Neuron (in vitro differentiated cells): ENCODE data around the gene SLC11A2.

ENCODE experiments used
- H2AFZ ChIP-seq: one replicate; pipeline ENCODE4 v1.6.1; 2013; ENCODE audit warnings: low read depth, mild to moderate bottlenecking, inconsistent platforms, low read length, moderate library complexity
- H3K27me3 ChIP-seq: one replicate; pipeline ENCODE4 v1.6.1; 2013; ENCODE audit warnings: low read length; ENCODE audit not compliant: insufficient read depth
- H3K36me3 ChIP-seq: one replicate; pipeline ENCODE4 v1.6.1; 2013; ENCODE audit warnings: low read length; ENCODE audit not compliant: insufficient read depth
- H3K4me1 ChIP-seq: one replicate; pipeline ENCODE4 v1.6.1; 2013; ENCODE audit warnings: low read length; ENCODE audit not compliant: insufficient read depth
- H3K4me3 ChIP-seq: 2 replicates; pipeline ENCODE4 v1.5.1; 2013; ENCODE audit warnings: mild to moderate bottlenecking, low read length, moderate library complexity
- H3K9me3 ChIP-seq: one replicate; pipeline ENCODE4 v1.6.1; 2013; ENCODE audit warnings: low read length

The SLC11A2 gene

DNA sequence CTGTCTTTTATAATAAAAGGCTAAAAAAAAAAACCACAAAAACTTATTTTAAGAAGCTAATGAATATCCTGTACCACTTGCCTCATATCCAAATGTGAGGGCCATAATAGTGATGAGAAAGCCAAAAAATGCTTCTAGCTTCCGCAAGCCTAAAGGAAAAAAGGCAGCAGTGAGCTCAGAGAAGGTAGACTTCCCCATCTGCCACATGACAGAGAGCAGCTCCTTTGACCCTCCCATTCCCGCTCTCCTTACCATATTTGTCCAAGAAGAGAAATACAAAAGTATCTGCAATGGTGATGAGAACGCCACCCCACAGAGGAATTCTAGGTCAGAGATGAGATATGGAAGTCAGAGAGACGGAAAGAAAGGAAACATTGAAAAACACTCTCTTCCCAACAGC lies 27.1 kb downstream of the SLC11A2 start:
- no peaks in the 10 kb centered on the region for H3K27me3 ChIP-seq
- peaks cover 51% of the 10 kb centered on the region for H3K36me3 ChIP-seq
- no peak overlapping the region for H2AFZ ChIP-seq

DNA sequence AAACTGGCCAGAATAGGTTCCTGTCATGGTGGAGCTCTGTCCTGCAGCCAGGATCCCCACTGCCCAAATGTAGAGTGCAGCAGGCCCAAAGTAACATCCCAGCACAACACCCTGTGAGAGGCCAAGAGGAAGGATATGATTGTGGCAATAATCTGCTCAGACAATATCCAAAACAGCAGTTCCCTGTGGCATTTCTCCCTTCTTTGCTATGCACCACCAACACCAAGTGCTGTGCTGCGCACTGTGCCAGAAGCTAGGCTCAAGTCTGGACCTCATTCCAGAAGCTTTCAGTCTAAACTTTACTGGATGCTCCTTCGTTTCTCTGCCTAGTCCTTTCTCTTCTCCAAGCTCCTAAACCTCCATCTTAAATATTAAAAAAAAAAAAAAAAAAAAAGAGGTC lies 33.4 kb downstream of the SLC11A2 start:
- H3K36me3 ChIP-seq, result peaks cover 71% of the 10 kb centered on the region
- H3K27me3 ChIP-seq, result no peaks in the 10 kb centered on the region
- H3K4me1 ChIP-seq, result no peaks in the 10 kb centered on the region
- H3K9me3 ChIP-seq, result no peaks in the 10 kb centered on the region
- H3K4me3 ChIP-seq, result no peak overlapping the region
- H2AFZ ChIP-seq, result no peak overlapping the region

More for the DNA sequence above, 27.1 kb downstream of the SLC11A2 start:
- H3K4me1 ChIP-seq, result no peaks in the 10 kb centered on the region
- H3K9me3 ChIP-seq, result no peaks in the 10 kb centered on the region
- no peak overlapping the region for H3K4me3 ChIP-seq

DNA sequence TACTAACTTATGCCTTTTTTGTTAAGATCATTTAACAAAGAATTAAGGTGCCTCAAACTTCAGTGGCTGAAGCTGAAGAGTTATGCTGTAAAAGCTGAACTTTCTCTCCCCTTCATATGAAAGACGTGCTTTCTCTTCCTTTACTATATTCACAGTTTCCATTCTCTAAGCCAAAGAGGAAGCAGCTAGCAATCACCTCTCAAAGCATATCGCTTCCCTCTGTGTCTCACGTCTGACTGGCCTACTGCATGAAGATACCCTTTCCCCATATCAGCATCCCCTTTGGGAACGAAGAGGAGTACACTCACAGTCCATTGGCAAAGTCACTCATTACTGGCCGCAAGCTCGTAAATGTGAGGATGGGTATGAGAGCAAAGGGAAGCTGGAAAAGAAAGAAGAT lies 34.9 kb downstream of the SLC11A2 start:
- no peaks in the 10 kb centered on the region for H3K4me1 ChIP-seq
- no peaks in the 10 kb centered on the region for H3K27me3 ChIP-seq
- no peaks in the 10 kb centered on the region for H3K9me3 ChIP-seq
- H3K4me3 ChIP-seq, result no peak overlapping the region
- peaks cover 65% of the 10 kb centered on the region for H3K36me3 ChIP-seq
- H2AFZ ChIP-seq, result no peak overlapping the region

DNA sequence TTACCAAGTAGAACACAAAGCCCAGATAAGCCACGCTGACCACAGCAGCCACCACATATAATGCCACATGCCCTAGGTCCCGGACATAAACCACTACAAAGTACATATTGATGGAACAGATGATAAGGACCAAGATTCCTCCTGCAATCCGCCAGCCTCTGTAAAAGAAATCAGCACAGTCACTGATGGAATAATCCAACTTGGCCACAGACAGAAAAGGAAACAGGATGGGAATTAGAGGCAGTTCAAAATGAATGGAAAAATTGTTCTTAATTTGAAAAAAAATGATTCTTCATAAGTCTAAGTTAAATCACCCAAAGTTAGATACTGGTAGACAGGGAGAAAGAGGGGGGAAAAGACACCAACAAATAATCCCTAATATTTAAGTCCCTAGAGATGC lies 35.4 kb downstream of the SLC11A2 start:
- no peaks in the 10 kb centered on the region for H3K9me3 ChIP-seq
- no peak overlapping the region for H2AFZ ChIP-seq
- H3K4me1 ChIP-seq, result no peaks in the 10 kb centered on the region
- peaks cover 64% of the 10 kb centered on the region for H3K36me3 ChIP-seq
- no peak overlapping the region for H3K4me3 ChIP-seq
- no peaks in the 10 kb centered on the region for H3K27me3 ChIP-seq

DNA sequence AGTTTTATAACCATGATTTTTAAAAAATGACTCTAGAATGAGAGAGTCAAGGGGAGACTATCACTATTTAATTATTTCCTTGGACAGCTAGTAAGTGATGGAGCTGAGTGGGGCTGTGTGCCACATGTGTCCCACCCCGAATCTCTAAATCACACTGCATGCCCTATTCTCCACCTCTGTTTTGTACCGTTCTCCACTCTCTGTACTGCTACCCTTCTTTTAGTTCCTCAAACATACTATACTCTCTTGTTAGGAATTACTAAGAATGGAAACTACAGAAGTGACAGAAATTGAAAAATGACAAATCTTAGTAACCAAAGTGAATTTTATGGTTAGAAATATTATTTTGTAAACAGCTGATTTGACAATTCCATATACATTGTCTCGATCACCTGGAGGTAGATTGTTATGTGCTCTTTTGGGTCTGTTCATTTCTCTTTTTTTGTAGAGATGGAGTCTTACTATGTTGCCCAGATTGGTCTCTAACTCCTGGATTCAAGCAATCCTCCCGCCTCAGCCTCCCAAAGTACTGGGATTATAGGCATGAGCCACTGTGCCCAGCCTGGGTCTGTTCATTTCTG lies 35.9 kb downstream of the SLC11A2 start:
- H3K4me3 ChIP-seq, result no peak overlapping the region
- H3K4me1 ChIP-seq, result no peaks in the 10 kb centered on the region
- H3K27me3 ChIP-seq, result no peaks in the 10 kb centered on the region
- H3K9me3 ChIP-seq, result no peaks in the 10 kb centered on the region
- H3K36me3 ChIP-seq, result peaks cover 58% of the 10 kb centered on the region
- no peak overlapping the region for H2AFZ ChIP-seq

DNA sequence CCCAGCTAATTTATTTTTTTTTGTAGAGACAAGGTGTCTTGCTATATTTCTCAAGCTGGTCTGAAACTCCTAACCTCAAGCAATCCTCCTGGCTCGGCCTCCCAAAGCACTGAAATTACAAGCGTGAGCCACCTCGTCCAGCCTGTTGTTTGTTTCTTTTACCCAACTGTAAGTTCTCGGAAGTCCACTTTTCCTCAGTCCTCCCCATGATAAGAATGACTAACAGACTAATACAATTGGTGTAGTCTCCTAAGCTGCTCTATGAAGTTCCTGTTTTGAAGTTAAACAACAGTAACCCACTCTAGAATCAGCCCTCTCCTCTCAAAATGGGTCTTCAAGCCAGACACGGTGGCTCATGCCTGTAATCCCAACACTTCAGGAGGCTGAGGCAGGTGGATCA lies 37.3 kb downstream of the SLC11A2 start:
- Histone ChIP-seq H3K9me3 (no peaks in the 10 kb centered on the region), H3K4me1 (no peaks in the 10 kb centered on the region), H3K4me3 (no peak overlapping the region), H2AFZ (no peak overlapping the region), H3K36me3 (peaks cover 51% of the 10 kb centered on the region), H3K27me3 (no peaks in the 10 kb centered on the region)

DNA sequence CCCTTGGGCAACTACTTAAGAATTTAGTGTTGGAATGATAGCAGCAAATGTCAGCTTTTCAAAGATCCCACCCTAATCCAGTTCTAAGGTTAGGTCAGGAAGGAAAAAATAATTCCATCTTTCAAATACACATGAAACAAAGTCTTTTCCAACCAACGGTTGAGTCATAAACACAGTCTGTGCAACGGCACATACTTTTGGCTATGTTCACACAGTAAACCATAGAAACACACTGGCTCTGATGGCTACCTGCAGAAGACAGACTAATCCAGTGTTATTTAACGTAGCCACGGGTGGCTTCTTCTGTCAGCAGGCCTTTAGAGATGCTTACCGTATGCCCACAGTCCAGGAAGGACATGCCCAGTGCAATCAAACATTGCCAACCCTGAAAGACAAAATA lies 38.1 kb downstream of the SLC11A2 start:
- H3K27me3 ChIP-seq, result no peaks in the 10 kb centered on the region
- no peak overlapping the region for H3K4me3 ChIP-seq
- H3K4me1 ChIP-seq, result no peaks in the 10 kb centered on the region

DNA sequence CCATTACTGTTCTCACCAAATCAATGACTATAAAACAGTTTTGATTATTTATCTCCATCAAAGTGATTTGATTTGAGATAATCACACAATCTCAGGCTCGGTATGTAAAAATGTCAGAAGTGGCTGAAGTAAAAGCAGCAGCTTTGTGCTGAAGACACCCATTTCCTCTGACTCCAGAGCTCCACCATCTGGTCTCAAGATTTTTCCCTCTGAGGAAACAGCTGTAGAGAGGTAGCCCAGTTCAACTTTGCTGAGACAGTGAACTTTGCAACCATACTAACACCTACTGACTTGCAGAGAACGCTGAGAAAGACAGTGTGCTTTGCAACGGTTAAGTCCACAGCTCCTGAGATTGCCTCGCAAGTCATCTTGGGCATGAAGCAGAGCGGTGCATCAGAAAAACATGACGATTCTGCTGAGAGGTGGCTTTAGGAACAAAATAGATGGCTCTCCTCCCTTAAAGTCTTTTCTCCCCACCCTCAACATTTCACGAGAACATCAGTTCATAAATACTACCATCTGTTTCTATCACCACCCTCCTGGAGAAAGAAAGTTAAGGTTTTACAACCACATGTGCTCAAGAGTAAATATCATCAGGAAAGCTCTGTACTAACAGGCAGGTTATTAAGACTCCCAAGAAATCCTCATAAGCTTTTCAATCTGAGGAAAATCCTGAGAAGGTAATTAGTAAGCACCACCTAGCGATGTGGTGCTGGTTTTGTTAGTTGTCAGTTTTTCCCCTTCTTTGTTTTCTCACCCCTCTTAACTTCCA lies 39.0 kb downstream of the SLC11A2 start:
- Histone ChIP-seq H3K4me3 (no peak overlapping the region), H3K4me1 (no peaks in the 10 kb centered on the region), H3K27me3 (no peaks in the 10 kb centered on the region), H2AFZ (no peak overlapping the region), H3K36me3 (peaks cover 41% of the 10 kb centered on the region), H3K9me3 (no peaks in the 10 kb centered on the region)

More for the DNA sequence above, 38.1 kb downstream of the SLC11A2 start:
- H3K9me3 ChIP-seq, result no peaks in the 10 kb centered on the region
- no peak overlapping the region for H2AFZ ChIP-seq
- peaks cover 47% of the 10 kb centered on the region for H3K36me3 ChIP-seq

DNA sequence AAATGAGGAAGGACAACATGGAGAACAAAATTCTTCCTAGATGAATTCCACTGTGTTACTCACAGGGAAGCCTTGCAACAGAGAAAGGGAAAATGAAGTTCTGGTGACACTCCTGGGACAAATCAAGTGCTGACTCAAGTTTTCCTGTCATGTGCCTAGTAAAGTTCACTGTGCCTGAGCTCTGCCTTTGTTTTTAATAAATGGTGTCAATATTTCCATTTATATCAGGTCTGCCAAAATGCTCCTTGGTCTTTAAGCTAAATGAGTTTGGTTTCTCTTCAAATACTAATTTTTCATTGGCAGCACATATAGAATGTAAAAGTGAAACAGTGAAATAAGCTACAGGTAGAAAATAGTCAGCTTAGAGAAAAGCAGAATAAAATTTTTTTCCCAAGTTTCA lies 40.9 kb downstream of the SLC11A2 start:
- Histone ChIP-seq H3K9me3 (no peaks in the 10 kb centered on the region), H3K4me3 (no peak overlapping the region)

DNA sequence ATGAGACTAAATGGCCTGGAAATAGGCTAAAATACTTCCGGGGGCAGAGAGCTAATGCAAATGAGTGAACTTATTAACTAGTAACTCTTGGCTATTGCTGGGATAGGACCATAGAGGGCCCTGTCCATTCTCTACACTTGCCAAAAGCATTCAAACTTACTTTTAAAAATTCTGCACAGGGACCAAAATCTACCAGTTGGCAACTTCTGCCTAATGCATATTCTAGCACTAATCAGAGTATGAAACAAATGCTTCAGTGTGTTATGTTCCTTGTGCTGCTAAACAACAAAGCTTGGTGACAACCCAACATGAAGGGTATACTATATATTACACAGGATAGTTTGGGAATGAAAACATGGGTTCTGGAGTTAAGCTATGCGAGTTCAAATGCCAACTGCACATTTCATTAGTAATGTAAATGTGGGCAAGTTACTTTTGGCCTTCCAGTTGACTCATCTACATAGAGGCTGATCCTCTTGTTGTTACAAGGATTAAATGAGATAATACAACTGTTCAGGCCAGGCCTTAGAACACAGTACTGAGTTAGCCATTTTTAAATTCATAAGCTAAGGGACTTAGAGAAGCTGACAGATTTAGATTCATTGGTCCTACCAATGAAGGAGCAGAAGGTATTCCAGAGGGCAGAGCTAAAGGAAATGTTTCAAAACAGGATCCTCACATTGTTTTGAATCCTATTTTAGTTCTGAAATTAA lies 41.4 kb downstream of the SLC11A2 start:
- Histone ChIP-seq H3K4me3 (no peak overlapping the region), H3K9me3 (no peaks in the 10 kb centered on the region), H3K4me1 (peaks cover 5% of the 10 kb centered on the region), H2AFZ (no peak overlapping the region), H3K27me3 (no peaks in the 10 kb centered on the region), H3K36me3 (peaks cover 19% of the 10 kb centered on the region)

More for the DNA sequence above, 40.9 kb downstream of the SLC11A2 start:
- Histone ChIP-seq H2AFZ (no peak overlapping the region), H3K27me3 (no peaks in the 10 kb centered on the region), H3K36me3 (peaks cover 23% of the 10 kb centered on the region), H3K4me1 (peaks cover 5% of the 10 kb centered on the region)

DNA sequence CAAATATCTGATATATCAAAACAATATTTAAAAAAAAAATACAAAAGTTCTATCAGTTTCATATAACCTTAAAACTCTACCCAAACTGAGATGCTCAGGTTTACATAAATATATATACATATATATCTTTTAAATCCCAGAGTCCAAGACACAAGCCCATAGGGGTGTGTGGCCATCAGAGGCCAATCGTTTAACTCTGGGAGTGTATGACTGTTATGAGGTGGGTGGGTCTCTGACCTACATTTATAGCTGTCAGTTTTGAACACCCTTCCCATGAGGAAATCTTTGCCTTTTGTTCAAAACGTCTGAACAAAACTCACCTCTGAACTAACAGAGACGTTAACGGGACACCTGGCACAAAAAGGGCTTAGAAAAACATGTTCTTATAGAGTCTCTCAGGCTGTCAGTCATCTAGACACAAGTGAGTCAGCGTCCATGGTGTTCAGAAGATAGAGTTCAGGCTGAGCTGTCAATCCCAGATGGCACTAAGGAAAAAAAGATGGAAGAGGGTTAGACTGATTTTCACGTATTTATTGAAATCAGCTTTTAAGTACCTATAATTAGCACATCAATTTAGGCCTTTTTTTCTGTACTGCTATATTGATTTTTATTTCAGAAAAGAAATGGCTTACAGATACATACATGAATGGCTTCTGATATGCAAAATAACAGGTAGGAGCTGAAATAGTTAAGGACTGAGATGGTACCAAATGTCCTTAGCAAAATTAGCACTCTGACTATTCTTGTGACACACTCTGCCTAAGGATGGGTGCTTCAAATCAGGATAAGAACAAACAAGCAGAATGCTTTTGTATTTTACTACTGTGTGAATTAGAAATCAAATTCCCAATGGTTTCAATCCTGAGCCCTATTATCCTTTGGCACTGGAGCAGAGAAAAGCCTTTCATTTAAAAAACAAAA lies 44.6 kb downstream of the SLC11A2 start:
- peaks cover 6% of the 10 kb centered on the region for H3K36me3 ChIP-seq
- no peaks in the 10 kb centered on the region for H3K9me3 ChIP-seq
- H3K4me3 ChIP-seq, result no peak overlapping the region
- peaks cover 5% of the 10 kb centered on the region for H3K4me1 ChIP-seq
- no peaks in the 10 kb centered on the region for H3K27me3 ChIP-seq
- H2AFZ ChIP-seq, result no peak overlapping the region

DNA sequence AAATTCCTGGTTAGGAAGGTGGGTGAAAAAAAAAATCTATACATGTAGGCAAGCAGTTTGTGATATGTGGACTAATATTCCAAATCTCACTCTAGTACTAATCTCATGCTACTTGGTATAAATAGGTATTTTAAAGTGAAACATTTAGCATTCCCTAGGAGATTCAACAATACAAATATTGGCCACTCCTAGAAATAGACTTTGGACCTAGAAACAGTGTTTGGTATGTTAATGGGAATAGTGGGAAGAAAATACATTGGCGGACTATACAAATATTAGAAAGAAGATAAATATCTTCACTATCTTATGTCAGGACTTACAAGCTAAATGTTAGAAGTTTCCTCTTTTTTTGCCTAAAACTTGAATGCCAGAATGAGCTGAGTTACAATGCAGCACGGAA lies 45.6 kb downstream of the SLC11A2 start:
- Histone ChIP-seq H3K4me3 (no peak overlapping the region), H3K27me3 (no peaks in the 10 kb centered on the region), H2AFZ (no peak overlapping the region), H3K4me1 (peaks cover 5% of the 10 kb centered on the region), H3K36me3 (peaks cover 2% of the 10 kb centered on the region), H3K9me3 (no peaks in the 10 kb centered on the region)
